Liver (tissue), 3 donors: ENCODE results near the gene FAM151A.

Experiments
- JUND ChIP-seq, 2 donors: IDR thresholded peaks; 2 replicates each; pipeline ENCODE4 v1.6.1; 2016; ENCODE audit warnings: antibody characterized with exemption in 2 of 2
- TF ChIP-seq, protein P1 (sequence below): fragments of 150-350 bp; IDR thresholded peaks from 2 replicates; pipeline ENCODE4 v1.5.1; 2017; ENCODE audit warnings: improper control_type of control experiment, low read depth, low read length; ENCODE audit not compliant: missing input control
- donor health status: healthy.
- donor health status: healthy.

DNA sequence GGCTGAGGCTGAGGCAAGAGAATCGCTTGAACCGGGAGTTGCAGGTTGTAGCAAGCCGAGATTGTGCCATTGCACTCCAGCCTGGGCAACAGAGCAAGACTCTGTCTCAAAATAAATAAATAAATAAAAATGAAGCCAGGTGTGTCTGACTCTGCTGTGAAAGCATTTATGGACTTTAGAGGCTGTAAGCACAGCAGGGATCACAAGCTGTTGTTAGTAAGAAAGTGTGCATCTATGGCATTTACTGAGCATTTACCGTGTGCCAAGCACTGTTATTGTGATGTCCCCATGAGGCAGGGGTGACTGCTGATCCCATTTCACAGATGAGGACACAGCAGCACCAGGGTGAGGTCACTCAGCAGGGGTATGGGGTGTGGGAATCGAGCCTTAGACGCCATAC lies 20.1 kb downstream of the FAM151A start:
- TF ChIP-seq, protein P1, sequence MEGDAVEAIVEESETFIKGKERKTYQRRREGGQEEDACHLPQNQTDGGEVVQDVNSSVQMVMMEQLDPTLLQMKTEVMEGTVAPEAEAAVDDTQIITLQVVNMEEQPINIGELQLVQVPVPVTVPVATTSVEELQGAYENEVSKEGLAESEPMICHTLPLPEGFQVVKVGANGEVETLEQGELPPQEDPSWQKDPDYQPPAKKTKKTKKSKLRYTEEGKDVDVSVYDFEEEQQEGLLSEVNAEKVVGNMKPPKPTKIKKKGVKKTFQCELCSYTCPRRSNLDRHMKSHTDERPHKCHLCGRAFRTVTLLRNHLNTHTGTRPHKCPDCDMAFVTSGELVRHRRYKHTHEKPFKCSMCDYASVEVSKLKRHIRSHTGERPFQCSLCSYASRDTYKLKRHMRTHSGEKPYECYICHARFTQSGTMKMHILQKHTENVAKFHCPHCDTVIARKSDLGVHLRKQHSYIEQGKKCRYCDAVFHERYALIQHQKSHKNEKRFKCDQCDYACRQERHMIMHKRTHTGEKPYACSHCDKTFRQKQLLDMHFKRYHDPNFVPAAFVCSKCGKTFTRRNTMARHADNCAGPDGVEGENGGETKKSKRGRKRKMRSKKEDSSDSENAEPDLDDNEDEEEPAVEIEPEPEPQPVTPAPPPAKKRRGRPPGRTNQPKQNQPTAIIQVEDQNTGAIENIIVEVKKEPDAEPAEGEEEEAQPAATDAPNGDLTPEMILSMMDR: no peak
- no peak for TF ChIP-seq JUND (IDR thresholded peaks at IDR 0.05)
